Measurements from ENCODE around the gene KCTD20.

DNA sequence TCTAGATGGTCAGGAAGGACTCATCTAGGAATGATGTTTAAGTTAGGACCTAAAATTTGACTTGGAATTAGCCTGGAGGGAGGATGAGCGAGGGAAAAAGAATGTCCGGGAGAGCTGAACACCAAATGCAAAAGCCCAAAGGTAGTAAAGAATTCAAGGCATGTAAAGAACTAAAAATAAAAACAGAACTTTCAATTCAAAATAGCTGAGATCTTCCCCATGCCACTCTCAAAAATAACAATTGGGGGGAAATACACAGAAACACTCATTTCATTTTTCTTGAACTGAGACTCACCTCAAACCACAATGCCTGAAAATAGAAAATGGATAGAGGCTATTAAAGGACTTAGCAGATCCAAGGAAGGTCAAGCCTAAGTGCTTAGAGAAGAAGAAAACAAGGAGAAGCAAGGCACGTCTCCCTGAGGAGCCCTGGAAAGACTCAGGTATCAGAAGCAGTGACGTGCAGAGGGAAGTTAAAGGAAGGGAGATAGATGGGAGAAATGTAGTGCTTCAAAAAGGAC is 10.6 kb upstream of the KCTD20 start:
- TF ChIP-seq CREB1 (IDR thresholded peaks at IDR 0.05; ENCODE audit: low read depth) (no peak), CEBPB (IDR thresholded peaks at IDR 0.05) (no peak), EP300 (IDR thresholded peaks at IDR 0.05; ENCODE audit: borderline replicate concordance) (no peak)
- TF ChIP-seq, protein P1, sequence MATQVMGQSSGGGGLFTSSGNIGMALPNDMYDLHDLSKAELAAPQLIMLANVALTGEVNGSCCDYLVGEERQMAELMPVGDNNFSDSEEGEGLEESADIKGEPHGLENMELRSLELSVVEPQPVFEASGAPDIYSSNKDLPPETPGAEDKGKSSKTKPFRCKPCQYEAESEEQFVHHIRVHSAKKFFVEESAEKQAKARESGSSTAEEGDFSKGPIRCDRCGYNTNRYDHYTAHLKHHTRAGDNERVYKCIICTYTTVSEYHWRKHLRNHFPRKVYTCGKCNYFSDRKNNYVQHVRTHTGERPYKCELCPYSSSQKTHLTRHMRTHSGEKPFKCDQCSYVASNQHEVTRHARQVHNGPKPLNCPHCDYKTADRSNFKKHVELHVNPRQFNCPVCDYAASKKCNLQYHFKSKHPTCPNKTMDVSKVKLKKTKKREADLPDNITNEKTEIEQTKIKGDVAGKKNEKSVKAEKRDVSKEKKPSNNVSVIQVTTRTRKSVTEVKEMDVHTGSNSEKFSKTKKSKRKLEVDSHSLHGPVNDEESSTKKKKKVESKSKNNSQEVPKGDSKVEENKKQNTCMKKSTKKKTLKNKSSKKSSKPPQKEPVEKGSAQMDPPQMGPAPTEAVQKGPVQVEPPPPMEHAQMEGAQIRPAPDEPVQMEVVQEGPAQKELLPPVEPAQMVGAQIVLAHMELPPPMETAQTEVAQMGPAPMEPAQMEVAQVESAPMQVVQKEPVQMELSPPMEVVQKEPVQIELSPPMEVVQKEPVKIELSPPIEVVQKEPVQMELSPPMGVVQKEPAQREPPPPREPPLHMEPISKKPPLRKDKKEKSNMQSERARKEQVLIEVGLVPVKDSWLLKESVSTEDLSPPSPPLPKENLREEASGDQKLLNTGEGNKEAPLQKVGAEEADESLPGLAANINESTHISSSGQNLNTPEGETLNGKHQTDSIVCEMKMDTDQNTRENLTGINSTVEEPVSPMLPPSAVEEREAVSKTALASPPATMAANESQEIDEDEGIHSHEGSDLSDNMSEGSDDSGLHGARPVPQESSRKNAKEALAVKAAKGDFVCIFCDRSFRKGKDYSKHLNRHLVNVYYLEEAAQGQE (IDR thresholded peaks at IDR 0.05; ENCODE audit: low read depth) = no peak
- TF ChIP-seq, protein P2, sequence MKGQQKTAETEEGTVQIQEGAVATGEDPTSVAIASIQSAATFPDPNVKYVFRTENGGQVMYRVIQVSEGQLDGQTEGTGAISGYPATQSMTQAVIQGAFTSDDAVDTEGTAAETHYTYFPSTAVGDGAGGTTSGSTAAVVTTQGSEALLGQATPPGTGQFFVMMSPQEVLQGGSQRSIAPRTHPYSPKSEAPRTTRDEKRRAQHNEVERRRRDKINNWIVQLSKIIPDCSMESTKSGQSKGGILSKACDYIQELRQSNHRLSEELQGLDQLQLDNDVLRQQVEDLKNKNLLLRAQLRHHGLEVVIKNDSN (IDR thresholded peaks at IDR 0.05) = no peak
